Memory B cell (primary cell): ENCODE results near the gene STK39.

ENCODE experiments used
- ATAC-seq: fragments of 150-1000 bp; cut with Tn5 transposase; 2 replicates; pipeline ENCODE4 v1.10.0; 2021; ENCODE audit warnings: low read depth, mild to moderate bottlenecking, moderate library complexity
- DNase-seq, 2 donors: peaks; one replicate each; pipeline ENCODE4 v3.0.0; 2022; ENCODE audit warnings: low spot score in 2 of 2
- H3K27ac Mint-ChIP-seq: one replicate; pipeline ENCODE4 v1.8.0; 2022; ENCODE audit warnings: mild to moderate bottlenecking, moderate library complexity, mixed read lengths
- H3K27me3 Mint-ChIP-seq: one replicate; pipeline ENCODE4 v1.8.0; 2022; ENCODE audit warnings: mixed read lengths
- H3K36me3 Mint-ChIP-seq: one replicate; pipeline ENCODE4 v1.8.0; 2022; ENCODE audit warnings: mild to moderate bottlenecking, mixed read lengths
- H3K4me1 Mint-ChIP-seq: one replicate; pipeline ENCODE4 v1.8.0; 2022; ENCODE audit warnings: mixed read lengths
- H3K4me3 Mint-ChIP-seq: one replicate; pipeline ENCODE4 v1.8.0; 2022; ENCODE audit warnings: mild to moderate bottlenecking, moderate library complexity, mixed read lengths
- H3K9me3 Mint-ChIP-seq: one replicate; pipeline ENCODE4 v1.8.0; 2022; ENCODE audit warnings: mixed read lengths

STK39 gene

GRCh38 chr2:168145426-168146310, 101.7 kb downstream of the STK39 start:
- Mint-ChIP-seq H3K4me3 (no peak overlapping the region), H3K9me3 (no peaks in the 10 kb centered on the region), H3K4me1 (no peaks in the 10 kb centered on the region), H3K27me3 (no peaks in the 10 kb centered on the region), H3K36me3 (peaks cover 8% of the 10 kb centered on the region), H3K27ac (no peak overlapping the region)
- no peak for ATAC-seq
- DNase-seq: no peak

- Mint-ChIP-seq H3K27ac (no peak overlapping the region), H3K4me1 (no peaks in the 10 kb centered on the region), H3K27me3 (no peaks in the 10 kb centered on the region), H3K9me3 (no peaks in the 10 kb centered on the region), H3K4me3 (no peak overlapping the region), H3K36me3 (peaks cover 8% of the 10 kb centered on the region)
- ATAC-seq (no peak), DNase-seq (no peak)
These were observed 102.4 kb downstream of the STK39 start for GRCh38 chr2:168145011-168145410.

- peaks cover 10% of the 10 kb centered on the region for H3K36me3 Mint-ChIP-seq
- ATAC-seq (no peak), DNase-seq (no peak)
- no peak overlapping the region for H3K27ac Mint-ChIP-seq
- no peaks in the 10 kb centered on the region for H3K9me3 Mint-ChIP-seq
- no peak overlapping the region for H3K4me3 Mint-ChIP-seq
- no peaks in the 10 kb centered on the region for H3K27me3 Mint-ChIP-seq
- no peaks in the 10 kb centered on the region for H3K4me1 Mint-ChIP-seq
These were observed 103.6 kb downstream of the STK39 start for GRCh38 chr2:168143813-168144212.

- Mint-ChIP-seq H3K27ac (no peak overlapping the region), H3K27me3 (no peaks in the 10 kb centered on the region), H3K4me1 (peaks cover 14% of the 10 kb centered on the region), H3K4me3 (no peak overlapping the region), H3K9me3 (no peaks in the 10 kb centered on the region), H3K36me3 (peaks cover 8% of the 10 kb centered on the region)
- DNase-seq (no peak), ATAC-seq (no peak)
These were observed 106.5 kb downstream of the STK39 start for GRCh38 chr2:168140892-168141291.

GRCh38 chr2:168139852-168140251, 107.5 kb downstream of the STK39 start:
- Mint-ChIP-seq H3K9me3 (no peaks in the 10 kb centered on the region), H3K4me3 (no peak overlapping the region), H3K27me3 (no peaks in the 10 kb centered on the region), H3K36me3 (peaks cover 10% of the 10 kb centered on the region), H3K4me1 (peaks cover 14% of the 10 kb centered on the region), H3K27ac (no peak overlapping the region)
- DNase-seq (no peak), ATAC-seq (no peak)

- no peak for DNase-seq
- peaks cover 14% of the 10 kb centered on the region for H3K4me1 Mint-ChIP-seq
- no peak overlapping the region for H3K4me3 Mint-ChIP-seq
- no peaks in the 10 kb centered on the region for H3K9me3 Mint-ChIP-seq
- no peaks in the 10 kb centered on the region for H3K27me3 Mint-ChIP-seq
- ATAC-seq: no peak
- H3K36me3 Mint-ChIP-seq: peaks cover 6% of the 10 kb centered on the region
- no peak overlapping the region for H3K27ac Mint-ChIP-seq
These were observed 108.5 kb downstream of the STK39 start for GRCh38 chr2:168138901-168139300.

GRCh38 chr2:168138374-168138773, 109.0 kb downstream of the STK39 start:
- Mint-ChIP-seq H3K4me1 (peaks cover 14% of the 10 kb centered on the region), H3K36me3 (peaks cover 4% of the 10 kb centered on the region), H3K27me3 (no peaks in the 10 kb centered on the region), H3K27ac (peak overlapping the region; percentile 81), H3K9me3 (no peaks in the 10 kb centered on the region), H3K4me3 (no peak overlapping the region)
- DNase-seq: no peak
- no peak for ATAC-seq

GRCh38 chr2:168137510-168138180, 109.8 kb downstream of the STK39 start:
- Mint-ChIP-seq H3K4me1 (peaks cover 14% of the 10 kb centered on the region), H3K4me3 (peak overlapping the region; percentile 15), H3K27ac (peak overlapping the region; percentile 81), H3K9me3 (no peaks in the 10 kb centered on the region), H3K36me3 (peaks cover 6% of the 10 kb centered on the region), H3K27me3 (no peaks in the 10 kb centered on the region)
- ATAC-seq: peak; percentile 59
- no peak for DNase-seq

- ATAC-seq (peak; percentile 60), DNase-seq (no peak)
- peaks cover 14% of the 10 kb centered on the region for H3K4me1 Mint-ChIP-seq
- peaks cover 16% of the 10 kb centered on the region for H3K36me3 Mint-ChIP-seq
- H3K9me3 Mint-ChIP-seq: no peaks in the 10 kb centered on the region
- peak overlapping the region; percentile 81 for H3K27ac Mint-ChIP-seq
- H3K27me3 Mint-ChIP-seq: no peaks in the 10 kb centered on the region
- no peak overlapping the region for H3K4me3 Mint-ChIP-seq
These were observed 110.9 kb downstream of the STK39 start for GRCh38 chr2:168136392-168136977.

- H3K36me3 Mint-ChIP-seq: peaks cover 16% of the 10 kb centered on the region
- no peak overlapping the region for H3K27ac Mint-ChIP-seq
- H3K27me3 Mint-ChIP-seq: no peaks in the 10 kb centered on the region
- ATAC-seq (no peak), DNase-seq (no peak)
- H3K9me3 Mint-ChIP-seq: no peaks in the 10 kb centered on the region
- no peak overlapping the region for H3K4me3 Mint-ChIP-seq
- H3K4me1 Mint-ChIP-seq: peaks cover 14% of the 10 kb centered on the region
These were observed 111.8 kb downstream of the STK39 start for GRCh38 chr2:168135630-168136029.

- H3K9me3 Mint-ChIP-seq: no peaks in the 10 kb centered on the region
These were observed 112.3 kb downstream of the STK39 start for GRCh38 chr2:168135121-168135520.

GRCh38 chr2:168134485-168134884, 112.9 kb downstream of the STK39 start:
- H3K4me1 Mint-ChIP-seq: peaks cover 14% of the 10 kb centered on the region
- no peaks in the 10 kb centered on the region for H3K9me3 Mint-ChIP-seq
- H3K27me3 Mint-ChIP-seq: no peaks in the 10 kb centered on the region
- no peak overlapping the region for H3K27ac Mint-ChIP-seq
- H3K4me3 Mint-ChIP-seq: no peak overlapping the region
- ATAC-seq (peak; percentile 55), DNase-seq (no peak)
- peaks cover 19% of the 10 kb centered on the region for H3K36me3 Mint-ChIP-seq

More at GRCh38 chr2:168135121-168135520, 112.3 kb downstream of the STK39 start:
- Mint-ChIP-seq H3K4me1 (peaks cover 14% of the 10 kb centered on the region), H3K27me3 (no peaks in the 10 kb centered on the region), H3K27ac (no peak overlapping the region), H3K36me3 (peaks cover 18% of the 10 kb centered on the region), H3K4me3 (no peak overlapping the region)
- ATAC-seq (no peak), DNase-seq (no peak)

- no peak for ATAC-seq
- DNase-seq: no peak
- Mint-ChIP-seq H3K4me1 (peaks cover 9% of the 10 kb centered on the region), H3K4me3 (no peak overlapping the region), H3K36me3 (peaks cover 30% of the 10 kb centered on the region), H3K27ac (no peak overlapping the region), H3K27me3 (no peaks in the 10 kb centered on the region), H3K9me3 (no peaks in the 10 kb centered on the region)
These were observed 115.0 kb downstream of the STK39 start for GRCh38 chr2:168132389-168132788.

GRCh38 chr2:168130346-168130745, 117.0 kb downstream of the STK39 start:
- DNase-seq: no peak
- Mint-ChIP-seq H3K9me3 (no peaks in the 10 kb centered on the region), H3K27ac (no peak overlapping the region), H3K36me3 (peaks cover 41% of the 10 kb centered on the region), H3K4me3 (no peak overlapping the region), H3K27me3 (no peaks in the 10 kb centered on the region), H3K4me1 (no peaks in the 10 kb centered on the region)
- no peak for ATAC-seq
